CD14-positive monocyte (primary cell): ENCODE data around the gene LMNTD2. TPM values are rescaled to one million over a fixed set of nuclear protein-coding genes. Genes with fewer than 3 reads are reported as not detected.
A peak's percentile ranks its signal among the peaks of the same experiment; 100 is the strongest.

ENCODE experiments used
- DNase-seq, 3 donors: peaks; one replicate each; pipeline ENCODE4 v3.0.0-alpha.2; 2011 to 2022
- H2AFZ ChIP-seq: 2 replicates; pipeline ENCODE4 v1.6.0; 2012; ENCODE audit warnings: mild to moderate bottlenecking, low read depth, low read length, inconsistent platforms; ENCODE audit not compliant: insufficient read depth, poor library complexity, severe bottlenecking
- H3K27ac ChIP-seq, 2 donors: 1 replicate in 1 of 2; 2 replicates in 1 of 2; pipeline ENCODE4 v1.5.1; 2012 to 2013; ENCODE audit warnings: low read length in 2 of 2, control low read depth in 1 of 2, inconsistent platforms in 1 of 2, low read depth in 1 of 2, mild to moderate bottlenecking in 1 of 2
- H3K27me3 ChIP-seq, 2 donors: one replicate each; pipeline versions ENCODE4 v1.6.0 to v1.6.1; 2011 to 2013; ENCODE audit warnings: low read length in 2 of 2; ENCODE audit not compliant: control insufficient read depth in 2 of 2, insufficient read depth in 2 of 2
- H3K36me3 ChIP-seq, 2 donors: replicated peaks in 1 of 2; 1 replicate in 1 of 2; 2 replicates in 1 of 2; pipeline versions ENCODE4 v1.5.1 to v1.6.1; 2012 to 2013; ENCODE audit warnings: low read length in 2 of 2, control low read depth in 1 of 2, inconsistent platforms in 1 of 2, mild to moderate bottlenecking in 1 of 2; ENCODE audit not compliant: insufficient read depth in 2 of 2, control insufficient read depth in 1 of 2
- H3K4me1 ChIP-seq, 2 donors: 1 replicate in 1 of 2; 2 replicates in 1 of 2; pipeline versions ENCODE4 v1.5.1 to v1.6.1; 2012 to 2013; ENCODE audit warnings: low read length in 2 of 2, control low read depth in 1 of 2, inconsistent platforms in 1 of 2, mild to moderate bottlenecking in 1 of 2, moderate library complexity in 1 of 2; ENCODE audit not compliant: insufficient read depth in 2 of 2, control insufficient read depth in 1 of 2
- H3K4me2 ChIP-seq: replicated peaks from 2 replicates; pipeline ENCODE3; 2012; ENCODE audit warnings: low read length, moderate library complexity, mild to moderate bottlenecking; ENCODE audit not compliant: poor library complexity, severe bottlenecking; ENCODE audit errors: extremely low read depth
- H3K4me3 ChIP-seq, 3 experiments: fragments of 200-600 bp in 1 of 3; sonication (generic) in 1 of 3; replicated peaks in 1 of 3; 1 replicate in 2 of 3; 2 replicates in 1 of 3; pipeline ENCODE4 v1.5.1; 2011 to 2013; ENCODE audit warnings: low read length in 3 of 3, mild to moderate bottlenecking in 3 of 3, control low read depth in 2 of 3, low read depth in 2 of 3, inconsistent platforms in 1 of 3, moderate library complexity in 1 of 3
- H3K79me2 ChIP-seq: 2 replicates; pipeline ENCODE4 v1.6.0; 2012; ENCODE audit warnings: mild to moderate bottlenecking, control low read depth, inconsistent platforms, low read length, moderate library complexity; ENCODE audit not compliant: insufficient read depth
- H3K9ac ChIP-seq: 2 replicates; pipeline ENCODE4 v1.6.0; 2017; ENCODE audit warnings: low read length, mild to moderate bottlenecking; ENCODE audit not compliant: insufficient read depth, poor library complexity, severe bottlenecking
- H3K9me3 ChIP-seq, 2 donors: replicated peaks in 1 of 2; 1 replicate in 1 of 2; 2 replicates in 1 of 2; pipeline versions ENCODE4 v1.5.1 to v1.6.1; 2012 to 2013; ENCODE audit warnings: low read length in 2 of 2, control low read depth in 1 of 2; ENCODE audit not compliant: control insufficient read depth in 1 of 2, insufficient read depth in 1 of 2
- H4K20me1 ChIP-seq: 2 replicates; pipeline ENCODE4 v1.6.0; 2012; ENCODE audit warnings: mild to moderate bottlenecking, low read length, control low read depth, moderate library complexity; ENCODE audit not compliant: insufficient read depth
- H3K27ac Mint-ChIP-seq, 7 donors: one replicate each; pipeline ENCODE4 v1.8.0; 2020; ENCODE audit warnings: mild to moderate bottlenecking in 7 of 7, mixed read lengths in 7 of 7, moderate library complexity in 6 of 7, inconsistent platforms in 2 of 7
- H3K27me3 Mint-ChIP-seq, 3 donors: one replicate each; pipeline ENCODE4 v1.8.0; 2021 to 2022; ENCODE audit warnings: low read depth in 3 of 3, mild to moderate bottlenecking in 3 of 3, mixed read lengths in 3 of 3, moderate library complexity in 3 of 3, inconsistent platforms in 1 of 3
- H3K36me3 Mint-ChIP-seq, 2 donors: one replicate each; pipeline ENCODE4 v1.8.0; 2020; ENCODE audit warnings: mixed read lengths in 2 of 2, inconsistent platforms in 1 of 2, mild to moderate bottlenecking in 1 of 2
- H3K4me1 Mint-ChIP-seq: one replicate; pipeline ENCODE4 v1.8.0; 2020; ENCODE audit warnings: mild to moderate bottlenecking, mixed read lengths
- H3K4me3 Mint-ChIP-seq, 2 donors: one replicate each; pipeline ENCODE4 v1.8.0; 2020; ENCODE audit warnings: mild to moderate bottlenecking in 2 of 2, mixed read lengths in 2 of 2, moderate library complexity in 1 of 2
- H3K9me3 Mint-ChIP-seq, 7 donors: one replicate each; pipeline ENCODE4 v1.8.0; 2020 to 2022; ENCODE audit warnings: mixed read lengths in 7 of 7, mild to moderate bottlenecking in 6 of 7, moderate library complexity in 6 of 7, inconsistent platforms in 2 of 7
- WGBS: methylation state at CpG from one replicate; pipeline ENCODE4 v1.1.5; 2013; ENCODE audit warnings: missing lambda C conversion rate; ENCODE audit not compliant: insufficient coverage; 5-methylcytosine and 5-hydroxymethylcytosine counted together
- intact Hi-C, 2 donors: fragments of 100-400 bp; cut with micrococcal nuclease; formaldehyde crosslinking; loops; one replicate each; pipeline versions ENCODE4 v1.15.0 to v1.15.1; 2023
- polyA plus RNA-seq, 3 donors: library from polyadenylated mRNA; depleted of rRNA in 1 of 3; unstranded in 2 of 3; stranded (reverse) in 1 of 3; fragments of 300-500 nt in 2 of 3; fragments of >200 nt in 1 of 3; fragmentation: Illumina TruSeq in 2 of 3; gene quantifications; 1 replicate in 2 of 3; 2 replicates in 1 of 3; pipeline ENCODE4 v1.2.3, GENCODE V29; 2012 to 2021
- TF ChIP-seq, protein P1 (sequence below): fragments of 200-600 bp; IDR thresholded peaks from one replicate; pipeline ENCODE4 v1.8.0; 2022; ENCODE audit warnings: antibody characterized with exemption, mild to moderate bottlenecking

LMNTD2 gene
- polyA plus RNA-seq, 3 donors = 0.67 to 10.6 (median 1.2) TPM

GRCh38 chr11:593347-593746, 32.8 kb upstream of the LMNTD2 start:
- 100% methylated on average over 15 of the region's 21 CpGs for WGBS
- peaks cover 80 to 97% of the 10 kb centered on the region in 2 donors for H3K36me3 Mint-ChIP-seq
- intact Hi-C loops = no loop called here
- Histone ChIP-seq H3K27ac (no peak overlapping the region), H3K79me2 (peaks cover 22% of the 10 kb centered on the region), H3K9ac (no peak overlapping the region), H3K9me3 (no peaks in the 10 kb centered on the region), H3K27me3 (no peaks in the 10 kb centered on the region), H3K4me3 (no peak overlapping the region), H4K20me1 (peaks cover 68% of the 10 kb centered on the region), H3K36me3 (peaks cover 82 to 97% of the 10 kb centered on the region in 2 donors), H3K4me2 (no peak overlapping the region), H2AFZ (no peak overlapping the region), H3K4me1 (peaks cover 3 to 4% of the 10 kb centered on the region in 2 donors)
- H3K27me3 Mint-ChIP-seq = peaks cover 0 to 2% (median 0%) of the 10 kb centered on the region in 3 donors
- H3K4me1 Mint-ChIP-seq = peaks cover 6% of the 10 kb centered on the region
- no peaks in the 10 kb centered on the region for H3K9me3 Mint-ChIP-seq
- H3K4me3 Mint-ChIP-seq = no peak overlapping the region
- no peak for DNase-seq
- peak overlapping the region in 1 of 7 donors; percentile 23 for H3K27ac Mint-ChIP-seq
- TF ChIP-seq, protein P1, sequence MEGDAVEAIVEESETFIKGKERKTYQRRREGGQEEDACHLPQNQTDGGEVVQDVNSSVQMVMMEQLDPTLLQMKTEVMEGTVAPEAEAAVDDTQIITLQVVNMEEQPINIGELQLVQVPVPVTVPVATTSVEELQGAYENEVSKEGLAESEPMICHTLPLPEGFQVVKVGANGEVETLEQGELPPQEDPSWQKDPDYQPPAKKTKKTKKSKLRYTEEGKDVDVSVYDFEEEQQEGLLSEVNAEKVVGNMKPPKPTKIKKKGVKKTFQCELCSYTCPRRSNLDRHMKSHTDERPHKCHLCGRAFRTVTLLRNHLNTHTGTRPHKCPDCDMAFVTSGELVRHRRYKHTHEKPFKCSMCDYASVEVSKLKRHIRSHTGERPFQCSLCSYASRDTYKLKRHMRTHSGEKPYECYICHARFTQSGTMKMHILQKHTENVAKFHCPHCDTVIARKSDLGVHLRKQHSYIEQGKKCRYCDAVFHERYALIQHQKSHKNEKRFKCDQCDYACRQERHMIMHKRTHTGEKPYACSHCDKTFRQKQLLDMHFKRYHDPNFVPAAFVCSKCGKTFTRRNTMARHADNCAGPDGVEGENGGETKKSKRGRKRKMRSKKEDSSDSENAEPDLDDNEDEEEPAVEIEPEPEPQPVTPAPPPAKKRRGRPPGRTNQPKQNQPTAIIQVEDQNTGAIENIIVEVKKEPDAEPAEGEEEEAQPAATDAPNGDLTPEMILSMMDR = no peak

- Mint-ChIP-seq H3K9me3 (no peaks in the 10 kb centered on the region), H3K4me1 (peaks cover 10% of the 10 kb centered on the region), H3K4me3 (no peak overlapping the region), H3K36me3 (peaks cover 80 to 96% of the 10 kb centered on the region in 2 donors), H3K27me3 (peaks cover 0 to 2% (median 0%) of the 10 kb centered on the region in 3 donors), H3K27ac (no peak overlapping the region)
- Histone ChIP-seq H4K20me1 (peaks cover 65% of the 10 kb centered on the region), H2AFZ (no peak overlapping the region), H3K27ac (no peak overlapping the region), H3K4me2 (no peak overlapping the region), H3K79me2 (peaks cover 22% of the 10 kb centered on the region), H3K9ac (no peak overlapping the region), H3K36me3 (peaks cover 78 to 93% of the 10 kb centered on the region in 2 donors), H3K4me1 (peaks cover 8% of the 10 kb centered on the region in 2 donors), H3K4me3 (no peak overlapping the region), H3K9me3 (no peaks in the 10 kb centered on the region), H3K27me3 (no peaks in the 10 kb centered on the region)
- 97% methylated on average over 6 of the region's 10 CpGs for WGBS
- intact Hi-C loops = no loop called here
- TF ChIP-seq, protein P1 = no peak
- no peak for DNase-seq
Measured at GRCh38 chr11:592918-593317, 32.4 kb upstream of the LMNTD2 start.
